Spinal cord (tissue), 10 donors: ENCODE results near the gene MYT1. TPM values are rescaled to one million over a fixed set of nuclear protein-coding genes. Genes with fewer than 3 reads are reported as not detected.
"Not testable (repeated sequence)": the region's sequence is repeated elsewhere in the genome, so short reads cannot be mapped to it uniquely, and the experiment has no call there.

ENCODE experiments used
- DNase-seq, 6 donors: peaks; one replicate each; pipeline versions ENCODE4 v3.0.0 to v3.0.0-alpha.2; 2013 to 2015; ENCODE audit warnings: low spot score in 6 of 6, low read depth in 4 of 6
- H3K27ac ChIP-seq: one replicate; pipeline ENCODE4 v1.5.1; 2013; ENCODE audit warnings: low read depth, low read length, control low read depth
- H3K27me3 ChIP-seq: one replicate; pipeline ENCODE4 v1.6.1; 2013; ENCODE audit warnings: low read length; ENCODE audit not compliant: control insufficient read depth, insufficient read depth
- H3K36me3 ChIP-seq: one replicate; pipeline ENCODE4 v1.6.1; 2013; ENCODE audit warnings: low read length; ENCODE audit not compliant: control insufficient read depth, insufficient read depth
- H3K4me1 ChIP-seq: one replicate; pipeline ENCODE4 v1.6.1; 2013; ENCODE audit warnings: low read length; ENCODE audit not compliant: control insufficient read depth, insufficient read depth
- H3K4me3 ChIP-seq: one replicate; pipeline ENCODE4 v1.5.1; 2013; ENCODE audit warnings: low read depth, low read length, control low read depth
- H3K9me3 ChIP-seq: one replicate; pipeline ENCODE4 v1.6.1; 2013; ENCODE audit warnings: low read length; ENCODE audit not compliant: control insufficient read depth, insufficient read depth
- WGBS: methylation state at CpG from one replicate; pipeline ENCODE4 v1.1.5; 2013; ENCODE audit warnings: missing lambda C conversion rate; ENCODE audit not compliant: insufficient coverage; 5-methylcytosine and 5-hydroxymethylcytosine counted together
- polyA plus RNA-seq, 2 donors: library from polyadenylated mRNA; unstranded; fragments of 120-200 nt; gene quantifications; one replicate each; pipeline ENCODE4 v1.2.1, GENCODE V29; 2013; ENCODE audit not compliant: insufficient read length in 2 of 2
- total RNA-seq, 2 donors: library from RNA; depleted of rRNA in 1 of 2; stranded (reverse); fragments of 120-200 nt in 1 of 2; fragments of >200 nt in 1 of 2; gene quantifications; one replicate each; pipeline versions ENCODE4 v1.2.3 to v1.2.4, GENCODE V29; 2013 to 2014
- donor health status: healthy.

Gene MYT1
- total and polyA plus RNA-seq, 4 donors: 6.1 to 21.4 (median 13.5) TPM

- not testable (repeated sequence) for H3K27me3 ChIP-seq, H3K27ac ChIP-seq, H3K9me3 ChIP-seq, H3K4me3 ChIP-seq, DNase-seq
- Histone ChIP-seq H3K4me1 (peaks cover 30% of the 10 kb centered on the region), H3K36me3 (peaks cover 80% of the 10 kb centered on the region)
- WGBS: 97% methylated on average over 9 of the region's 17 CpGs
These were observed 70.8 kb downstream of the MYT1 start for GRCh38 chr20:64234921-64235565.

GRCh38 chr20:64236137-64237088 lies 72.2 kb downstream of the MYT1 start:
- Histone ChIP-seq H3K27me3 (no peaks in the 10 kb centered on the region), H3K9me3 (no peaks in the 10 kb centered on the region), H3K27ac (no peak overlapping the region), H3K36me3 (peaks cover 82% of the 10 kb centered on the region), H3K4me1 (peaks cover 22% of the 10 kb centered on the region), H3K4me3 (no peak overlapping the region)
- DNase-seq: no peak
- 94% methylated on average over 21 of the region's 27 CpGs for WGBS

GRCh38 chr20:64237316-64237715 lies 73.1 kb downstream of the MYT1 start:
- H3K4me3 ChIP-seq: no peak overlapping the region
- WGBS: 84% methylated on average over 11 of the region's 17 CpGs
- no peak for DNase-seq

GRCh38 chr20:64238115-64238825 lies 74.0 kb downstream of the MYT1 start:
- Histone ChIP-seq H3K9me3 (no peaks in the 10 kb centered on the region), H3K27me3 (no peaks in the 10 kb centered on the region), H3K4me3 (no peak overlapping the region), H3K4me1 (peaks cover 9% of the 10 kb centered on the region), H3K27ac (no peak overlapping the region), H3K36me3 (peaks cover 72% of the 10 kb centered on the region)
- WGBS: 76% methylated on average over 5 of the region's 11 CpGs
- no peak for DNase-seq

More at GRCh38 chr20:64237316-64237715, 73.1 kb downstream of the MYT1 start:
- peaks cover 79% of the 10 kb centered on the region for H3K36me3 ChIP-seq
- no peaks in the 10 kb centered on the region for H3K27me3 ChIP-seq
- H3K4me1 ChIP-seq: peaks cover 15% of the 10 kb centered on the region
- H3K9me3 ChIP-seq: no peaks in the 10 kb centered on the region
- H3K27ac ChIP-seq: no peak overlapping the region

- H3K4me1 ChIP-seq: peaks cover 5% of the 10 kb centered on the region
- H3K9me3 ChIP-seq: no peaks in the 10 kb centered on the region
- H3K4me3 ChIP-seq: no peak overlapping the region
- H3K27me3 ChIP-seq: no peaks in the 10 kb centered on the region
- no peak overlapping the region for H3K27ac ChIP-seq
- 80% methylated on average over 6 of the region's 7 CpGs for WGBS
- DNase-seq: no peak
- peaks cover 68% of the 10 kb centered on the region for H3K36me3 ChIP-seq
These were observed 74.7 kb downstream of the MYT1 start for GRCh38 chr20:64238851-64239387.

- Histone ChIP-seq H3K9me3 (no peaks in the 10 kb centered on the region), H3K4me1 (no peaks in the 10 kb centered on the region), H3K36me3 (peaks cover 65% of the 10 kb centered on the region), H3K27me3 (no peaks in the 10 kb centered on the region), H3K27ac (no peak overlapping the region), H3K4me3 (no peak overlapping the region)
- 90% methylated on average over 16 of the region's 19 CpGs for WGBS
- no peak for DNase-seq
These were observed 75.4 kb downstream of the MYT1 start for GRCh38 chr20:64239449-64240242.

GRCh38 chr20:64240243-64241015 lies 76.2 kb downstream of the MYT1 start:
- Histone ChIP-seq H3K4me3 (no peak overlapping the region), H3K36me3 (peaks cover 63% of the 10 kb centered on the region), H3K9me3 (no peaks in the 10 kb centered on the region), H3K27ac (no peak overlapping the region), H3K4me1 (no peaks in the 10 kb centered on the region), H3K27me3 (no peaks in the 10 kb centered on the region)
- WGBS: 91% methylated on average over 26 of the region's 26 CpGs
- DNase-seq: no peak

GRCh38 chr20:64241061-64241460 lies 76.8 kb downstream of the MYT1 start:
- Histone ChIP-seq H3K9me3 (no peaks in the 10 kb centered on the region), H3K27ac (no peak overlapping the region), H3K4me1 (no peaks in the 10 kb centered on the region), H3K4me3 (no peak overlapping the region), H3K27me3 (no peaks in the 10 kb centered on the region), H3K36me3 (peaks cover 58% of the 10 kb centered on the region)
- no peak for DNase-seq
- WGBS: 52% methylated on average over 2 of the region's 8 CpGs
